Stimulated activated naive B cell treated with anti-CD40 and anti-IgM and Interleukin-4, amounts not matched to agents 10 μg/mL and 1 μg/mL and 100 μg/mL, for 72 hours (primary cell): ENCODE data around the gene PHF13.

ENCODE experiments used
- ATAC-seq, 2 donors: fragments of 150-1000 bp; cut with Tn5 transposase; replicated peaks; 2 replicates each; pipeline ENCODE4 v1.10.0; 2021; ENCODE audit warnings: moderate library complexity in 1 of 2
- DNase-seq: peaks from one replicate; pipeline ENCODE4 v3.0.0; 2021
- H3K27ac Mint-ChIP-seq: one replicate; pipeline ENCODE4 v1.8.0; 2022; ENCODE audit warnings: mild to moderate bottlenecking, mixed read lengths
- H3K27me3 Mint-ChIP-seq, 2 donors: one replicate each; pipeline ENCODE4 v1.8.0; 2022; ENCODE audit warnings: mixed read lengths in 2 of 2
- H3K36me3 Mint-ChIP-seq, 2 donors: one replicate each; pipeline ENCODE4 v1.8.0; 2022; ENCODE audit warnings: mixed read lengths in 2 of 2, mild to moderate bottlenecking in 1 of 2
- H3K4me1 Mint-ChIP-seq, 2 donors: one replicate each; pipeline ENCODE4 v1.8.0; 2022; ENCODE audit warnings: mixed read lengths in 2 of 2, mild to moderate bottlenecking in 1 of 2
- H3K4me3 Mint-ChIP-seq, 2 donors: one replicate each; pipeline ENCODE4 v1.8.0; 2022; ENCODE audit warnings: mild to moderate bottlenecking in 2 of 2, mixed read lengths in 2 of 2, moderate library complexity in 1 of 2
- H3K9me3 Mint-ChIP-seq, 2 donors: one replicate each; pipeline ENCODE4 v1.8.0; 2022; ENCODE audit warnings: mixed read lengths in 2 of 2, mild to moderate bottlenecking in 1 of 2

Gene PHF13

DNA sequence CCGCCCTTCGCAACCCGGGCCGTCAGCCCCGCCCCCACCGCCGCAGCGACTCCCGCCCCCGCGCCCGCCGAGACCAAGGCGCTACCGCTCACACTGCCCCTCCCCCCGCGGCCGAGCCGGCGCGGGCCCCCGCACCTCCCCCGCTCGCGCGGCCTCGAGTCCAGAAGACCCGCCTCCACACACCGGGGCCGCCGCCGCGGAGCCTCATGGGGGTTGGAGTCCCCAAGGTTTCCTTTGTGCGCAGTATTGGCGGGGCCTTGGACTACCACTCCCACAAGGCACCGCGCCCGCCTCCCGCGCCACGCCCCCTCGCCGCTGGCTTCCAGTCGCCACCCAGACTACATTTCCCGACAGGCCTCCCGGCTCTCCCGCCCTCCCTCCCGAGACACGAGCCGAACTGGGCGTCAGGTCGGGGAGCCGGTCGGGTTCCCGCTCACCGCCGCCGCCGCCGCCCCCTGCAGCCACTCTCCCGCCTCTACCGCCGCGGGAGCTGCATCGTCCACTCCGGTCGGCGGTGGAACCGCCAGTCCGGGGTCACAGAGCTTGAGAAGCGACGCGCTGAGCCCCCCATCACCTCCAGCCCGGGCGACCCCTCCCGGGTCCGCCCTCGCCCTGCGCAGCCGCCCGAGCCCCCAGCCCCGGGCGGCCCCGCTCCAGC lies at the start of gene PHF13:
Gene PHF13 (plus strand): TSS at position 371 of the 658 bp plus-strand sequence. CDS start 336 bp downstream, outside the sequence.
- Mint-ChIP-seq H3K27me3 (no peaks in the 10 kb centered on the region), H3K36me3 (peaks cover under 1% of the 10 kb centered on the region in 2 donors), H3K9me3 (no peaks in the 10 kb centered on the region), H3K27ac (peak within 1 kb of the TSS; percentile 89), H3K4me3 (peak within 1 kb of the TSS; percentile 85 to 86), H3K4me1 (peaks cover 12 to 25% of the 10 kb centered on the region in 2 donors)
- peak; percentile 100 for DNase-seq
- ATAC-seq: peak; percentile 95 to 96

- Mint-ChIP-seq H3K9me3 (peaks cover 0 to 3% of the 10 kb centered on the region in 2 donors), H3K4me3 (no peak overlapping the region), H3K4me1 (peaks cover 4 to 7% of the 10 kb centered on the region in 2 donors), H3K27me3 (peaks cover 24 to 36% of the 10 kb centered on the region in 2 donors), H3K36me3 (peaks cover 5% of the 10 kb centered on the region in 2 donors), H3K27ac (no peak overlapping the region)
- no peak for ATAC-seq
- no peak for DNase-seq
Observed at GRCh38 chr1:6569033-6569432, 44.5 kb upstream of the PHF13 start.

DNA sequence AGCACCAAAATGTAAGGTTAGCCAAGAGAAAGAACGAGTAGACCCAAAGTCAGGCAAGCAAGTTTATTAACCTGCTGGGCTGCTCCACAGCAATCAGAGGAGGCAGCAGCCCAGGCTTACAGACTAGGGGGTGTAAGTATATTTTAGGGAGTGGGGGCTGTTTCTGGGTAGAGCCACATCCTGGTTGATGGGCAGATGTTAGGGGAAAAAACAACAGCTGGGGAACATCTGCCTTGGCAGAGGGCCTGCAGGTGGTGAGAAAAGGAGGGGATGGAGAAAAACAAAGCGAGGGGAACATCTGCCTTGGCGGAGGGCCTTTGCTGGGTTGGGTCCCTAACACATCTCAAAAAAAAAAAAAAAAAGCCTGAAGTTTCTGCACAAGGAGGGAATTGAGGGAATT lies 43.4 kb upstream of the PHF13 start:
- Mint-ChIP-seq H3K27ac (no peak overlapping the region), H3K27me3 (peaks cover 24 to 41% of the 10 kb centered on the region in 2 donors), H3K4me1 (peaks cover 4 to 7% of the 10 kb centered on the region in 2 donors), H3K9me3 (peaks cover 0 to 3% of the 10 kb centered on the region in 2 donors), H3K4me3 (no peak overlapping the region), H3K36me3 (peaks cover 5% of the 10 kb centered on the region in 2 donors)
- no peak for ATAC-seq
- DNase-seq: no peak

GRCh38 chr1:6570987-6571386 lies 42.5 kb upstream of the PHF13 start:
- Mint-ChIP-seq H3K9me3 (peaks cover 0 to 3% of the 10 kb centered on the region in 2 donors), H3K27me3 (peaks cover 24 to 41% of the 10 kb centered on the region in 2 donors), H3K4me3 (no peak overlapping the region), H3K4me1 (peaks cover 4 to 7% of the 10 kb centered on the region in 2 donors), H3K27ac (no peak overlapping the region), H3K36me3 (peaks cover 5% of the 10 kb centered on the region in 2 donors)
- no peak for ATAC-seq
- DNase-seq: no peak

- no peak overlapping the region for H3K4me3 Mint-ChIP-seq
- ATAC-seq (no peak), DNase-seq (no peak)
- peaks cover 4 to 7% of the 10 kb centered on the region in 2 donors for H3K4me1 Mint-ChIP-seq
- H3K9me3 Mint-ChIP-seq: peaks cover 0 to 3% of the 10 kb centered on the region in 2 donors
- peaks cover 24 to 41% of the 10 kb centered on the region in 2 donors for H3K27me3 Mint-ChIP-seq
- H3K36me3 Mint-ChIP-seq: peaks cover 5% of the 10 kb centered on the region in 2 donors
- H3K27ac Mint-ChIP-seq: no peak overlapping the region
Observed at GRCh38 chr1:6572653-6573383, 40.7 kb upstream of the PHF13 start.

DNA sequence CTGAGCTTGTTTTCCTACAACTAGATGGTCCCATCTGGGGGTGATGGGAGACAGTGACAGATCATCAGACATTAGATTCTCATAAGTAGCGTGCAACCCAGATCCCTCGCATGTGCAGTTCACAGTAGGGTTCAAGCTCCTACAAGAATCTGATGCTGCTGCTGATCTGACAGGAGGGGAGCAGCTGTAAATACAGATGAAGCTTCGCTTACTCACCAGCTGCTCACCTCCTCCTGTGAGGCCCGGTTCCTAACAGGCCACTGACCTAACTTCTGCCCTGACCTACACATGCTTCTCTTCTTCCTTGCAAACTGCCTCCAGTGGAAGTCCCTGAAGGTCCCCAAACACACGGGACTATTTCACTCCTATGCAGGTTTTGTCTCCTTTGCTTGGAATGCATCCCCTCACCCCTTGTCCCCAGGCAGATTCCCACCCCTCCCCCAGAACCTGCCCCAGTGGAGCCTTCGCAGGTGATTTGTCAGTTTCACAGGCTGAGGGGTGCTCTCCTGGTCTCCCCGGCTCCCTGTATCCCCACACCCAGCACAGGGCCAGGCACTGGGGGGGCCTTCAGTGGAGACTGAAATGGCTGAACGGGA lies 39.4 kb upstream of the PHF13 start:
- peaks cover 5 to 11% of the 10 kb centered on the region in 2 donors for H3K4me1 Mint-ChIP-seq
- peaks cover 18 to 34% of the 10 kb centered on the region in 2 donors for H3K27me3 Mint-ChIP-seq
- no peak for DNase-seq
- H3K27ac Mint-ChIP-seq: no peak overlapping the region
- peaks cover 5% of the 10 kb centered on the region in 2 donors for H3K36me3 Mint-ChIP-seq
- H3K9me3 Mint-ChIP-seq: peaks cover 0 to 3% of the 10 kb centered on the region in 2 donors
- no peak for ATAC-seq
- no peak overlapping the region for H3K4me3 Mint-ChIP-seq

- DNase-seq: no peak
- Mint-ChIP-seq H3K36me3 (peaks cover 5 to 6% of the 10 kb centered on the region in 2 donors), H3K27ac (no peak overlapping the region)
Observed at GRCh38 chr1:6574818-6575217, 38.7 kb upstream of the PHF13 start.

DNA sequence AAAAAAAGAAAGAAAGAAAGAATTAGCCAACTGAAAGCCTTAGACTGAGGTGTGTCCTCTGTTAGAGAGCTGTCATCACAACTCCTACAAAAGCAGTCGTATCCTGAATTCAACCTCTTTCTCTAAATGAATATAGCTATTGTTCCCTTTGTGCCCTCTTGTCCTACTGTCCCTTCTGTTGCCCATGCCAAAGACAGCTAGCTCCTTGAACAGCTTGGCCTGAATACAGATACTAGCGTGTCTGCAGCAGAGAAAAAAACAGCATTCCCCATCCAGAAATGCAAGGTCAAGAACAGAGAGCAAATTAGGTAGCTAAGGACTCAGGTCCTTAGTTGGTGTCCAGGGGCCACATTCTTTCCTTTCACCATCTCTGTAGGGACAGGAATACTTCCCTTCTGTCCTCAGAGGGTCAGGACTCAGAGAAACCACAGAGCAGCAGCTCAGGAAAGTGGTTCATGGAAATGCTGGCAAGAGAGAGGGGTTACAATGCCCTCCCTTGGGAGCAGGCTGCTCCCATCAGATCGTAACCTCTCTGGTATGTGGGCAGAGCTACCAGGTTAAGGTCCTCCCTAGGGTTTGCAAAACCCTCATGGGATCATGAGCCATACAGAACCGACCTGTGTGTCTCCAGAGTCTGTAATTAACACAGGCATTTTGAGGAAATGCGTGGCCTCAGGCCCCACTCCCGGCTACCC lies 35.6 kb upstream of the PHF13 start:
- Mint-ChIP-seq H3K27me3 (peaks cover under 1 to 8% of the 10 kb centered on the region in 2 donors), H3K36me3 (peaks cover 8 to 11% of the 10 kb centered on the region in 2 donors), H3K4me1 (peaks cover 26 to 43% of the 10 kb centered on the region in 2 donors), H3K4me3 (no peak overlapping the region), H3K27ac (no peak overlapping the region), H3K9me3 (no peaks in the 10 kb centered on the region)
- ATAC-seq: no peak
- DNase-seq: no peak

More at GRCh38 chr1:6574818-6575217, 38.7 kb upstream of the PHF13 start:
- peaks cover 0 to 3% of the 10 kb centered on the region in 2 donors for H3K9me3 Mint-ChIP-seq
- no peak overlapping the region for H3K4me3 Mint-ChIP-seq
- ATAC-seq: no peak
- H3K4me1 Mint-ChIP-seq: peaks cover 10 to 18% of the 10 kb centered on the region in 2 donors
- peaks cover 13 to 29% of the 10 kb centered on the region in 2 donors for H3K27me3 Mint-ChIP-seq

GRCh38 chr1:6578624-6579373 lies 34.7 kb upstream of the PHF13 start:
- H3K4me1 Mint-ChIP-seq: peaks cover 26 to 42% of the 10 kb centered on the region in 2 donors
- peaks cover 0 to 6% of the 10 kb centered on the region in 2 donors for H3K27me3 Mint-ChIP-seq
- peak overlapping the region; percentile 95 to 100 for H3K4me3 Mint-ChIP-seq
- H3K9me3 Mint-ChIP-seq: no peaks in the 10 kb centered on the region
- H3K27ac Mint-ChIP-seq: peak overlapping the region; percentile 100
- ATAC-seq (no peak), DNase-seq (no peak)
- peaks cover 8 to 11% of the 10 kb centered on the region in 2 donors for H3K36me3 Mint-ChIP-seq

DNA sequence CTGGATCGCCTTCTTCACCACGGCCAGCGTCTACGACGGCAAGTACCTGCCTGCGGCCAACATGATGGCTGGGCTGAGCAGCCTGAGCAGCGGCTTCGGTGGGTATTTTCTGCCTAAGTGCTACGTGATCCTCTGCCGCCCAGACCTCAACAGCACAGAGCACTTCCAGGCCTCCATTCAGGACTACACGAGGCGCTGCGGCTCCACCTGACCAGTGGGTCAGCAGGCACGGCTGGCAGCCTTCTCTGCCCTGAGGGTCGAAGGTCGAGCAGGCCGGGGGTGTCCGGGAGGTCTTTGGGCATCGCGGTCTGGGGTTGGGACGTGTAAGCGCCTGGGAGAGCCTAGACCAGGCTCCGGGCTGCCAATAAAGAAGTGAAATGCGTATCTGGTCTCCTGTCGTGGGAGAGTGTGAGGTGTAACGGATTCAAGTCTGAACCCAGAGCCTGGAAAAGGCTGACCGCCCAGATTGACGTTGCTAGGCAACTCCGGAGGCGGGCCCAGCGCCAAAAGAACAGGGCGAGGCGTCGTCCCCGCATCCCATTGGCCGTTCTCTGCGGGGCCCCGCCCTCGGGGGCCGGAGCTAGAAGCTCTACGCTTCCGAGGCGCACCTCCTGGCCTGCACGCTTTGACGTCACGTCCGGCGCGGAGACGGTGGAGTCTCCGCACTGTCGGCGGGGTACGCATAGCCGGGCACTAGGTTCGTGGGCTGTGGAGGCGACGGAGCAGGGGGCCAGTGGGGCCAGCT lies 34.0 kb upstream of the PHF13 start, which contains the start of gene ZBTB48:
Gene ZBTB48 (plus strand): TSS at position 621 of the 745 bp plus-strand sequence. CDS start 616 bp downstream, outside the sequence.
- peak within 1 kb of the TSS; percentile 100 for H3K27ac Mint-ChIP-seq
- peak within 1 kb of the TSS; percentile 95 to 100 for H3K4me3 Mint-ChIP-seq
- ATAC-seq (peak; percentile 96 to 97), DNase-seq (peak; percentile 95)
- peaks cover 29 to 47% of the 10 kb centered on the region in 2 donors for H3K4me1 Mint-ChIP-seq
- H3K36me3 Mint-ChIP-seq: peaks cover 12 to 16% of the 10 kb centered on the region in 2 donors
- H3K9me3 Mint-ChIP-seq: no peaks in the 10 kb centered on the region
- peaks cover 0 to under 1% of the 10 kb centered on the region in 2 donors for H3K27me3 Mint-ChIP-seq

DNA sequence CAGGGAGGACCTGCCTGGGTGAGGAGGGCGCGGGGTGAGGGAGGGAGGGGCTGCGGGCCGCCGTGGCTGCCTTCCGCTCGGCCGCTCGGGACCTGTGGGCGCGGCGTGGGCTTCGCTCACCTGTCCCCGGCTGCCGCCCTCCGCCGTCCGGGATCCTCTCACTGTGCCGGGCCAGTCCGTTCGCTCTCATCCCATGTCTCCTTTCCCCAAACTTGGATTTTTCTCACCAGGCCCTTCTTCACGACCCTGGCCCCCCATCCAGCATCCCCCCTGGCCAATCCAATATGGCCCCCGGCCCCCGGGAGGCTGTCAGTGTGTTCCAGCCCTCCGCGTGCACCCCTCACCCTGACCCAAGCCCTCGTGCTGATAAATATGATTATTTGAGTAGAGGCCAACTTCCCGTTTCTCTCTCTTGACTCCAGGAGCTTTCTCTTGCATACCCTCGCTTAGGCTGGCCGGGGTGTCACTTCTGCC lies 33.4 kb upstream of the PHF13 start:
- Mint-ChIP-seq H3K27me3 (no peaks in the 10 kb centered on the region), H3K4me3 (peak overlapping the region; percentile 95 to 100), H3K36me3 (peaks cover 17 to 22% of the 10 kb centered on the region in 2 donors), H3K4me1 (peaks cover 34 to 53% of the 10 kb centered on the region in 2 donors), H3K27ac (peak overlapping the region; percentile 100), H3K9me3 (no peaks in the 10 kb centered on the region)
- ATAC-seq (peak; percentile 48 to 49), DNase-seq (peak; percentile 31)

GRCh38 chr1:6580593-6581409 lies 32.7 kb upstream of the PHF13 start:
- peaks cover 34 to 54% of the 10 kb centered on the region in 2 donors for H3K4me1 Mint-ChIP-seq
- peak overlapping the region; percentile 95 to 100 for H3K4me3 Mint-ChIP-seq
- H3K27me3 Mint-ChIP-seq: no peaks in the 10 kb centered on the region
- peak; percentile 2 to 12 for ATAC-seq
- no peak for DNase-seq
- H3K9me3 Mint-ChIP-seq: no peaks in the 10 kb centered on the region
- H3K36me3 Mint-ChIP-seq: peaks cover 18 to 22% of the 10 kb centered on the region in 2 donors
- peak overlapping the region; percentile 100 for H3K27ac Mint-ChIP-seq
